NCI-H187 (cell line): ENCODE data around the gene ATP10D.

ENCODE experiments used
- DNase-seq, 2 experiments: peaks; one replicate each; lab custom pipeline; 2025; lab: John Stamatoyannopoulos, UW

Gene ATP10D

DNA sequence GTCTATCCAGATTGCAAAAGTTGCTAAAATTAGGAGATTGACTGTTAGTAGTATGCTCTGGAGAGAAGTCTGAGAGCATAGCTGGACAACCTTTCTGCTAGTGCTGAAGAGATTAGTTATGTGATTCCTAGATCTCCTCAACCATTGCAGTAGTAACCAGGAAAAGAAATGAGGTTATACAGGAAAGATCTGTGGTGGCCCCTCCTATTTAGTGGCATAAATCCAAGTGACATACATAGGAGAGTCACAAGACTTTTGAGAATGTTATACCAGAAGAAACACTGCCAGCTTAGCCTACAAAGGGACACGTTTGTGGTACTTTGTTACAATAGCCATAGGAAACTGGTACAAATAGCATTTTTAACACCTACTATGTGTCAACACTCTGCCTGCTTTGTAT, 105.2 kb downstream of the ATP10D start:
- no peak for DNase-seq

DNA sequence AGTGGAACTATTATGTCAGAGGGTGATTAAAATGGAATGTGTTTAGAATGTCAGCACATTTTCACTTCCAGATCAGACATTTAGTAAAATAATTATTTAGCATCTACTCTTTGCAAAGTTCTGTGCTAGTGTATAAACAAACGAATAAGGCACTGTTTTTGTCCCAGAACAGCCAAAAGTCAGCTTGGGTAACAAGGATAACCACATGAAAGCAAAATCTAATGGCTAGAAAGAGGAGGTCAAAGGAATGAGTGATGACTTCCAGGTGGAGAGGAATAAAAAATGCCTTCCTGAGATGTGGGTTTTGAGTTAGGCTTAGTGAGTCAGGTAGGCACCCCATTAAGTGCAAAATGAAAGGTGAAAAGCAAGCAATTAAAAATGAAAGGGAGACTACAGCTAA, 112.6 kb downstream of the ATP10D start:
- DNase-seq, result no peak

DNA sequence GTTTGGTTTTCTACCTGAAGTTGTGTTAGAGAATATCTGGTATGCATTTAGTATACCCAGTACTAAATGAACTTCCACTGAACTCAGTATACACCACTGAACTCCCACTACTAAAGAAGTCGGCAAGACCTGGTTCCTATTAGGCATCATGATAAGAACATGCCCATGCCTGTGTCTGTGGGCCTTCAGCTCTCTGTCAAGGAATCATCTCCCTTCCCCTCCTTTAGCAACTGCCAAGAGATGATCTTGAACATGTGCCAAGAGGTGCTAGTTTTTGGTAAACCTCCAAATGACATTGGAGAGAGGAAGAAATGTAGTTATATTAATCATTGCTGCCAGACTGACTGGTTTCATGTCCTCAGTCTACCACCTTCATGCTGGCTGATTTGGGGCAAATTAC, 113.2 kb downstream of the ATP10D start:
- no peak for DNase-seq

GRCh38 chr4:47598896-47599295, 113.8 kb downstream of the ATP10D start:
- DNase-seq, result no peak

GRCh38 chr4:47606482-47606881, 121.4 kb downstream of the ATP10D start:
- DNase-seq, result no peak

DNA sequence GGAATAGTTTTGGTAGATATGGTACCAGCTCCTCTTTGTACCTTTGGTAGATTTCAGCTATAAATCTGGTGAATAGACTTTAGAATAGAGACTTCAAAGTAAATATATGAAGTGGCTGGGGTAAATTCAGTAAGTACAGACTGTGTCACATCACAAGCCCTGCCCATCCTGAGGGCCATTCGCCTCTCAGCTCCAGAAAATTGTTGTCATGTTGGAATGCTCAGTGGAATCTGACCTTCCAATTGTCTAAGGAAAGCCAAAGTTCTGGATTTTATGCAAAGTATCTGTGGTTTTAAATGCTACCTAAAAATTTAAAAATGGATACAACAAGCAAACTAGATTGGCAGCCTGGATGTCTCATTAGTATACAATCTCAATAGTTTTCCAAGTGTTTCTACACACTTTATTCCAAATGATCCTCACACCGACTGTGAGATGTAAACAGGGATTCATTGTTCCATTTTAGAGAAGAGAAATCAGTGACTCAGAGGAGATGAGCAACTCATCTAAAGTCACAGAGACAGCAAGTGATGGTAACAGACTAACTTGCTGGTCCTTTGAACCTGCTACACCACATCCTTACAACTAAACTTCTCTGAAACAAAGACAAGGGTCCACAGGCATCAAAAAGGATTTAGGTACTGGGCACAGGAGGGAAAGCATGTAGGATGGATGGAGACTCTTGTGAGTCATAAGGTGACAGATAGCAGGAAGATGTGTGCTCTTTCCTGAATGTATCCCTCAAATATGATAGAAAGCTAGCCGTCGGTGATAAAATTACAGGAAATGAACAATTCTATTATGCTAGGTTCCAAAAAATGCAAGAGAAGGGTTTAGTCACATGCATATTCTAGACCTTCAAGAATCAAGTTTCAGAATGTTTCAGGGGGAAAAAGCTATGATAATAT, 127.3 kb downstream of the ATP10D start:
- DNase-seq, result no peak

- no peak for DNase-seq
Measured at GRCh38 chr4:47615385-47615784, 130.3 kb downstream of the ATP10D start.

DNA sequence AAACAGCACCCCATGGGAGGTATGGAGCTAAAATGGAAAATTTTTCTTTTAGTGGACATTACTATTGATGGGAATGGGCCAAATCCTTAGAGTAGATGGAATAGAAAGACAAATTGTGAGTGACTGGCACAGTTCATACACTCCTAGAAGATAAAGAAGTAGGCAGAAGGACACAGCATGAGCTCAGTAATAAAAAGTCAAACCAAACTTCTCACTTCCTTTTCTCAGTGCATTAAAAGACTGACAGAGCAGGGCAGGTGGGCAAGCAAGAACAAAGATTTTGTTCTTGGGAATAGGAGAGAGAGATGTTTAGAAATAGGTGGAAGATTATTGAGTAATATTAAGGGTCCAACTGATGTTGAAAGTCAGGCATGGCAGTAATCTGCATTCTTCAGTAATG, 132.5 kb downstream of the ATP10D start:
- DNase-seq, result no peak

- no peak for DNase-seq
Measured at GRCh38 chr4:47619691-47620090, 134.6 kb downstream of the ATP10D start.

GRCh38 chr4:47621181-47621580, 136.1 kb downstream of the ATP10D start:
- no peak for DNase-seq

GRCh38 chr4:47624031-47624441, 139.0 kb downstream of the ATP10D start:
- no peak for DNase-seq

- no peak for DNase-seq
Measured at GRCh38 chr4:47631161-47631560, 146.1 kb downstream of the ATP10D start.

- DNase-seq, result no peak
Measured at GRCh38 chr4:47639531-47639930, 154.5 kb downstream of the ATP10D start.

DNA sequence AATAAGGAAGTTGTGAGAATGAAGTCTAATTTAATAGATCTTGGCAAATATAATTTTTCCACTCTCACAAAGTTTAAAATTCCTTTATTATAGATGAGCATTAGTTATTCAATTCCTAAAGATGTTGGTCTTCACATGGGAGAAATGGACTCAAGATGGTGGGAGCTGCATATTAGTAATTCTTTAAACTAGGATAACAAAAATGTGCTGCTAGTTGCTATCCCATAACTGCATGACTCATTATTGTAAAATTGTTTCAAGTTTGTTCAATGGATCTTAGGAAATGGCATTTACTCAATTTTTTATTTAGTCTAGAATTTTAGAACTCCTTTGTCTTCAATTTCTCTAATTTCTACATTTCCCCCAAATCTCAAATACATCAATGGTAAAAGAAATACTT, 155.8 kb downstream of the ATP10D start:
- DNase-seq, result no peak

DNA sequence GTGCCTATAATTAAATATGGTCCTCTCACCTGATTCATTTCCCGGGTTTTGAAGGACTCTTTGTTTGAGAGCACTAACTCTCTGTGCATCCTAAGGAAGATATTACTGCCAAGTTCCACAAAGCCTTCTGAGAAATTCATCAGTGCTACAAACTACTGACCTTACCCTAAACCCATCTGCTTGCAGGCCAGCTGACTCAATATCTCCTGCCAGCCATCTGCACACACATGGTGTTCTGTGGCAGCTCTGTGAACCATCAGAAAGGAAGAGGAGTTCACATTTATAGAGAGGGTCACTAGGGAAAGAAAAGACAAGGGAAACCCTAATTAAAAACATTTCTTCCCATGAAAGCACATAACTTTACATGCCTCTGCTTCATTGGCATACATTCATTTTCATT, 156.7 kb downstream of the ATP10D start:
- no peak for DNase-seq

DNA sequence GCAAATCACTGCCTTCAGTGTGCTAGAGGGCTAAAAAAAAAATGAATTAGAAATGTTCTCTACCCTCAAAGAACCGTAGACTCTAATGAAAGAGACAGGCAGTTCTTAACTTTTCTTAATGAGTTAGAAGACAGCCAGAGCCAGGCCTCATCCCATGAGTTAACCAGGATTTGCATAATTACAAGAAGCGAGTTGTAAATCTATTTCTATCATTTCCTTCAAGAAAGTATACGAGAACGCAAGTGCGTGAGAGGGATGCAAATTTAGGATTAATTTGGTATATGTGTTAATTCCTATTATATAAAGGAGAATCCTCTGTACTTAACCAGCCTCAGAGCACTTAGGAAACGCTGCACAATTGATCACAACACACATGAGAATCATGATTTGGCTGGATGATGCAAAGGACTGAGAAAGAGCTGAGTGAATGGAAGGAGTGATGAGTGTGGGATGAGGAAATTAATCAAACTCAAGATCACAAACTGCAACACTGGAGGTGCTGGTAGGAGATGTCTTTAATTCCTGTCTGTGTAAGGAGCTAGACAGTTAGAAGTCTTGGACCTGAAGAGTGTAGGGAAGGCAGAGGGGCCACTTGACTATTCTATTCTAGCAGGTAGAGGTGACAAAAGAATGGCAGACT, 157.2 kb downstream of the ATP10D start:
- DNase-seq, result no peak
